Activated CD4-positive, alpha-beta T cell treated with anti-CD3 and anti-CD28 coated beads, Interleukin-2, amount 10 ng/mL, durations not matched to agents 7 days and 5 days (primary cell): ENCODE data around the gene PIGT. TPM values are rescaled to one million over a fixed set of nuclear protein-coding genes. Genes with fewer than 3 reads are reported as not detected.
"Not testable (repeated sequence)": the region's sequence is repeated elsewhere in the genome, so short reads cannot be mapped to it uniquely, and the experiment has no call there.

Source experiments
- CTCF ChIA-PET: fragments of 350-600 bp; sonication (Branson Sonifier 250); formaldehyde crosslinking; loops from one replicate; lab custom pipeline; 2021; ENCODE audit warnings: antibody characterized with exemption; lab: Charles Lee
- POLR2A ChIA-PET: fragments of 350-600 bp; sonication (Branson Sonifier 250); formaldehyde crosslinking; loops from one replicate; lab custom pipeline; 2021; ENCODE audit warnings: antibody characterized with exemption; lab: Charles Lee
- DNase-seq: peaks from one replicate; pipeline ENCODE4 v3.0.0-alpha.2; 2020
- H3K27ac Mint-ChIP-seq: one replicate; pipeline ENCODE4 v1.8.0; 2021; ENCODE audit warnings: mild to moderate bottlenecking, moderate library complexity, mixed read lengths
- H3K27me3 Mint-ChIP-seq: one replicate; pipeline ENCODE4 v1.8.0; 2021; ENCODE audit warnings: mixed read lengths
- H3K36me3 Mint-ChIP-seq: one replicate; pipeline ENCODE4 v1.8.0; 2021; ENCODE audit warnings: low read depth, mixed read lengths
- H3K4me1 Mint-ChIP-seq: one replicate; pipeline ENCODE4 v1.8.0; 2021; ENCODE audit warnings: mixed read lengths
- H3K4me3 Mint-ChIP-seq: one replicate; pipeline ENCODE4 v1.8.0; 2021; ENCODE audit warnings: mild to moderate bottlenecking, moderate library complexity, mixed read lengths
- H3K9me3 Mint-ChIP-seq: one replicate; pipeline ENCODE4 v1.8.0; 2021; ENCODE audit warnings: mixed read lengths
- microRNA-seq: library from miRNA; unstranded; fragments of <30 nt; microRNA quantifications from one replicate; pipeline ENCODE4 v1.2.0, GENCODE V29; 2021; ENCODE audit warnings: borderline microRNAs expressed, borderline replicate concordance
- total RNA-seq, 2 experiments: library from RNA; stranded (reverse); gene quantifications; one replicate each; pipeline ENCODE4 v1.2.3, GENCODE V29; 2021

PIGT gene
- total RNA-seq, 2 experiments from 2014 or later: 66.3 to 77.9 TPM

- Mint-ChIP-seq H3K9me3 (no peaks in the 10 kb centered on the region), H3K36me3 (no peaks in the 10 kb centered on the region), H3K27me3 (peaks cover 55% of the 10 kb centered on the region), H3K4me3 (no peak overlapping the region), H3K27ac (no peak overlapping the region), H3K4me1 (peaks cover 3% of the 10 kb centered on the region)
- ChIA-PET CTCF (interaction anchor here (0.6 to 1.1 kb wide), 3 partner anchors 27 to 599 kb away, joined by 3 read pairs; no protein-coding TSS in a partner anchor), POLR2A (no interaction called here)
- no peak for DNase-seq
These were observed 54.5 kb downstream of the PIGT start for GRCh38 chr20:45470262-45470931.

- POLR2A ChIA-PET: no interaction called here
- Mint-ChIP-seq H3K4me3 (no peak overlapping the region), H3K27me3 (peaks cover 54% of the 10 kb centered on the region), H3K9me3 (no peaks in the 10 kb centered on the region), H3K4me1 (peaks cover 3% of the 10 kb centered on the region), H3K27ac (no peak overlapping the region), H3K36me3 (no peaks in the 10 kb centered on the region)
- no peak for DNase-seq
- CTCF ChIA-PET: interaction anchor here (0.6 kb wide), 1 partner anchor 599 kb away, joined by 3 read pairs; no protein-coding TSS in a partner anchor
These were observed 55.0 kb downstream of the PIGT start for GRCh38 chr20:45470937-45471336.

GRCh38 chr20:45472286-45472685, 56.3 kb downstream of the PIGT start:
- H3K4me3 Mint-ChIP-seq, H3K9me3 Mint-ChIP-seq, POLR2A ChIA-PET, DNase-seq, H3K4me1 Mint-ChIP-seq, H3K27ac Mint-ChIP-seq, H3K36me3 Mint-ChIP-seq, CTCF ChIA-PET: not testable (repeated sequence)
- peaks cover 43% of the 10 kb centered on the region for H3K27me3 Mint-ChIP-seq

Small RNA genes within 50 kb of the gene (microRNA-seq; reads per million reads assigned to microRNA genes)
- gene MIR6812: 0.63 reads per million

Other genes with a start within 250 kb of the PIGT start
- gene PI3, start 241.2 kb upstream of the PIGT start, total RNA-seq: not detected
- not detected for gene SEMG1, start 209.1 kb upstream of the PIGT start, total RNA-seq
- gene SEMG2, start 194.8 kb upstream of the PIGT start, total RNA-seq: not detected
- gene SLPI, start 161.6 kb upstream of the PIGT start, total RNA-seq: under 1 TPM in 1 of 2 experiments, not detected in 1; 0.37 TPM
- not detected for gene RBPJL, start 109.3 kb upstream of the PIGT start, total RNA-seq
- under 1 TPM; 0.17 to 0.25 TPM for gene MATN4, start 107.8 kb upstream of the PIGT start, total RNA-seq
- gene SDC4, start 67.7 kb upstream of the PIGT start, total RNA-seq: 1 to 10 TPM; 7.5 to 8.1 TPM
- 10 to 100 TPM; 23.9 to 25.6 TPM for gene SYS1, start 53.0 kb upstream of the PIGT start, total RNA-seq
- gene TP53TG5, start 37.8 kb upstream of the PIGT start, total RNA-seq: not detected
- gene DBNDD2, start 7.9 kb upstream of the PIGT start, total RNA-seq: 10 to 100 TPM in 1 of 2 experiments, 1 to 10 TPM in 1; 9.0 to 10.5 TPM
- not detected for gene WFDC2, start 53.6 kb downstream of the PIGT start, total RNA-seq
- not detected for gene SPINT3, start 99.5 kb downstream of the PIGT start, total RNA-seq
- gene WFDC6, start 123.3 kb downstream of the PIGT start, total RNA-seq: not detected
- gene EPPIN, start 131.3 kb downstream of the PIGT start, total RNA-seq: not detected
- not detected for gene WFDC8, start 163.1 kb downstream of the PIGT start, total RNA-seq
- not detected for gene WFDC10A, start 213.6 kb downstream of the PIGT start, total RNA-seq
- not detected for gene WFDC9, start 215.1 kb downstream of the PIGT start, total RNA-seq